Astrocyte (in vitro differentiated cells and primary cell): ENCODE measurements around the gene CENPU. TPM values are rescaled to one million over a fixed set of nuclear protein-coding genes. Genes with fewer than 3 reads are reported as not detected.

ENCODE experiments used
- DNase-seq: peaks from one replicate; pipeline ENCODE4 v3.0.0-alpha.2; 2010; ENCODE audit warnings: low read depth
- FAIRE-seq: peaks from 2 replicates; lab custom pipeline; 2011; peaks lifted over from hg19 to GRCh38; lab: Jason Lieb, UNC
- H2AFZ ChIP-seq: 2 replicates; pipeline ENCODE4 v1.6.0; 2012; ENCODE audit warnings: low read depth, low read length, inconsistent platforms
- H3K27ac ChIP-seq: 2 replicates; pipeline ENCODE4 v1.5.1; 2011; ENCODE audit warnings: low read depth, low read length, inconsistent platforms
- H3K27me3 ChIP-seq: 2 replicates; pipeline ENCODE4 v1.6.0; 2011; ENCODE audit warnings: low read length, inconsistent platforms; ENCODE audit not compliant: insufficient read depth
- H3K36me3 ChIP-seq: 2 replicates; pipeline ENCODE4 v1.5.1; 2011; ENCODE audit warnings: low read length, inconsistent platforms; ENCODE audit not compliant: insufficient read depth
- H3K4me1 ChIP-seq: 2 replicates; pipeline ENCODE4 v1.5.1; 2011; ENCODE audit warnings: low read length, inconsistent platforms; ENCODE audit not compliant: insufficient read depth
- H3K4me2 ChIP-seq: 2 replicates; pipeline ENCODE4 v1.6.0; 2012; ENCODE audit warnings: low read length, inconsistent platforms
- H3K4me3 ChIP-seq: 2 replicates; pipeline ENCODE4 v1.5.1; 2011; ENCODE audit warnings: low read depth, mild to moderate bottlenecking, low read length, inconsistent platforms; ENCODE audit not compliant: insufficient read depth
- H3K79me2 ChIP-seq: 2 replicates; pipeline ENCODE4 v1.6.0; 2012; ENCODE audit warnings: mild to moderate bottlenecking, low read length, inconsistent platforms; ENCODE audit not compliant: insufficient read depth
- H3K9ac ChIP-seq: 2 replicates; pipeline ENCODE4 v1.6.0; 2012; ENCODE audit warnings: mild to moderate bottlenecking, low read length, inconsistent platforms
- H3K9me3 ChIP-seq: 2 replicates; pipeline ENCODE4 v1.5.1; 2012; ENCODE audit warnings: low read depth, mild to moderate bottlenecking, low read length, inconsistent platforms; ENCODE audit not compliant: insufficient read depth
- H4K20me1 ChIP-seq: 2 replicates; pipeline ENCODE4 v1.6.0; 2012; ENCODE audit warnings: low read length, inconsistent platforms; ENCODE audit not compliant: insufficient read depth
- H3K27ac Mint-ChIP-seq: one replicate; pipeline ENCODE4 v1.8.0; 2021; ENCODE audit warnings: mild to moderate bottlenecking, mixed read lengths; ENCODE audit not compliant: unreplicated experiment
- H3K27me3 Mint-ChIP-seq: one replicate; pipeline ENCODE4 v1.8.0; 2021; ENCODE audit warnings: low read depth, mixed read lengths; ENCODE audit not compliant: unreplicated experiment
- H3K36me3 Mint-ChIP-seq: one replicate; pipeline ENCODE4 v1.8.0; 2021; ENCODE audit warnings: low read depth, mixed read lengths; ENCODE audit not compliant: unreplicated experiment
- H3K4me1 Mint-ChIP-seq: one replicate; pipeline ENCODE4 v1.8.0; 2021; ENCODE audit warnings: low read depth, mixed read lengths; ENCODE audit not compliant: unreplicated experiment
- H3K4me3 Mint-ChIP-seq: one replicate; pipeline ENCODE4 v1.8.0; 2021; ENCODE audit warnings: mild to moderate bottlenecking, moderate library complexity, mixed read lengths; ENCODE audit not compliant: unreplicated experiment
- H3K9me3 Mint-ChIP-seq: one replicate; pipeline ENCODE4 v1.8.0; 2021; ENCODE audit warnings: mild to moderate bottlenecking, mixed read lengths; ENCODE audit not compliant: unreplicated experiment
- EZH2 ChIP-seq: IDR thresholded peaks from 2 replicates; pipeline ENCODE4 v1.6.1; 2012; ENCODE audit warnings: mild to moderate bottlenecking, low read length, inconsistent platforms; ENCODE audit not compliant: insufficient read depth
- total RNA-seq: library from RNA; stranded (reverse); gene quantifications from 2 replicates; pipeline ENCODE4 v1.2.1, GENCODE V29; 2021
- TF ChIP-seq, protein P1 (sequence below): IDR thresholded peaks from 2 replicates; pipeline ENCODE4 v1.5.1; 2011; ENCODE audit warnings: low read depth, mild to moderate bottlenecking, inconsistent platforms, low read length, moderate library complexity; ENCODE audit not compliant: insufficient read depth

Gene CENPU
- total RNA-seq, 1 donor from 2014 or later = 6.0 TPM

DNA sequence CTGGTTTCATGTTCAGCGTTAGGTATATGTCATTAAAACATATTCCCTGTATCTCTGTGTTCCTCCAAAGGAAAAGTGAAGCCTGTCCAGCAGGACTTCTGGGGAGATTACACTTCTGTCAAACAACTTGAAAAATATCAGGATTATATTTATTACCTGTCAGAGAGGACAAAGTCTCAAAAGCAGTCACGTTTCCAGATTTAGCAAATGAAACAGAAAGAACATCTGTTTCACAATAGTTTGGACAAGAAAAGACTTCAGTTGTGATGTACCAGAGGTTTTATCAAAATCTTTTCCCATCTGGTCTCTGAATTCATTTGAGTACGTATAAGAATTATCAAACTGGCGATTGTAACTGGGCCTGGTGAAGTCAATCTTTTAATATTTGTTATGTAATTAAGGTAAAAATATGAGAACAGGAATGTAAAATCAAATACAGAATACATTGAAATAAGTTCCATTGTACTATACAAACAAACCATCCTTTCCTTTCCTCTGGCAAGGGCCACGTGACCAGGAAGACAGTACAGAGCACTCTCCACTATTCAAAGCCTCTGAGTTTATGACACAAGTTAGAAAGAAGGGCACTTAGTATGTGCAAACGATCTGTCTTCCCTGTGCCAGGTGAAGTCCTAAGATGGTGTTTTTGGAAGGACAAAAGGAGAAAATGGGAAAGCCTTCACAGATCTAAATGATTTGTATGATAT is 87.8 kb downstream of the CENPU start:
- DNase-seq = no peak
- H3K9me3 ChIP-seq = no peaks in the 10 kb centered on the region
- H2AFZ ChIP-seq = no peak overlapping the region
- H3K27ac ChIP-seq = peak overlapping the region; percentile 15
- H3K27ac Mint-ChIP-seq = no peak overlapping the region
- H3K27me3 Mint-ChIP-seq = no peaks in the 10 kb centered on the region
- H3K4me3 Mint-ChIP-seq = peak overlapping the region; percentile 91
- H3K4me1 Mint-ChIP-seq = peaks cover 24% of the 10 kb centered on the region
- TF ChIP-seq, protein P1, sequence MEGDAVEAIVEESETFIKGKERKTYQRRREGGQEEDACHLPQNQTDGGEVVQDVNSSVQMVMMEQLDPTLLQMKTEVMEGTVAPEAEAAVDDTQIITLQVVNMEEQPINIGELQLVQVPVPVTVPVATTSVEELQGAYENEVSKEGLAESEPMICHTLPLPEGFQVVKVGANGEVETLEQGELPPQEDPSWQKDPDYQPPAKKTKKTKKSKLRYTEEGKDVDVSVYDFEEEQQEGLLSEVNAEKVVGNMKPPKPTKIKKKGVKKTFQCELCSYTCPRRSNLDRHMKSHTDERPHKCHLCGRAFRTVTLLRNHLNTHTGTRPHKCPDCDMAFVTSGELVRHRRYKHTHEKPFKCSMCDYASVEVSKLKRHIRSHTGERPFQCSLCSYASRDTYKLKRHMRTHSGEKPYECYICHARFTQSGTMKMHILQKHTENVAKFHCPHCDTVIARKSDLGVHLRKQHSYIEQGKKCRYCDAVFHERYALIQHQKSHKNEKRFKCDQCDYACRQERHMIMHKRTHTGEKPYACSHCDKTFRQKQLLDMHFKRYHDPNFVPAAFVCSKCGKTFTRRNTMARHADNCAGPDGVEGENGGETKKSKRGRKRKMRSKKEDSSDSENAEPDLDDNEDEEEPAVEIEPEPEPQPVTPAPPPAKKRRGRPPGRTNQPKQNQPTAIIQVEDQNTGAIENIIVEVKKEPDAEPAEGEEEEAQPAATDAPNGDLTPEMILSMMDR = no peak
- no peak for TF ChIP-seq EZH2
- peak overlapping the region; percentile 98 for H3K4me2 ChIP-seq
- no peak overlapping the region for H3K4me3 ChIP-seq
- H3K27me3 ChIP-seq = no peaks in the 10 kb centered on the region
- H3K79me2 ChIP-seq = peaks cover 83% of the 10 kb centered on the region
- H3K9ac ChIP-seq = peak overlapping the region; percentile 32
- peaks cover 34% of the 10 kb centered on the region for H3K4me1 ChIP-seq
- H4K20me1 ChIP-seq = peaks cover 32% of the 10 kb centered on the region
- H3K9me3 Mint-ChIP-seq = no peaks in the 10 kb centered on the region
- no peak for FAIRE-seq
- H3K36me3 Mint-ChIP-seq = peaks cover 5% of the 10 kb centered on the region
- H3K36me3 ChIP-seq = peaks cover 9% of the 10 kb centered on the region

DNA sequence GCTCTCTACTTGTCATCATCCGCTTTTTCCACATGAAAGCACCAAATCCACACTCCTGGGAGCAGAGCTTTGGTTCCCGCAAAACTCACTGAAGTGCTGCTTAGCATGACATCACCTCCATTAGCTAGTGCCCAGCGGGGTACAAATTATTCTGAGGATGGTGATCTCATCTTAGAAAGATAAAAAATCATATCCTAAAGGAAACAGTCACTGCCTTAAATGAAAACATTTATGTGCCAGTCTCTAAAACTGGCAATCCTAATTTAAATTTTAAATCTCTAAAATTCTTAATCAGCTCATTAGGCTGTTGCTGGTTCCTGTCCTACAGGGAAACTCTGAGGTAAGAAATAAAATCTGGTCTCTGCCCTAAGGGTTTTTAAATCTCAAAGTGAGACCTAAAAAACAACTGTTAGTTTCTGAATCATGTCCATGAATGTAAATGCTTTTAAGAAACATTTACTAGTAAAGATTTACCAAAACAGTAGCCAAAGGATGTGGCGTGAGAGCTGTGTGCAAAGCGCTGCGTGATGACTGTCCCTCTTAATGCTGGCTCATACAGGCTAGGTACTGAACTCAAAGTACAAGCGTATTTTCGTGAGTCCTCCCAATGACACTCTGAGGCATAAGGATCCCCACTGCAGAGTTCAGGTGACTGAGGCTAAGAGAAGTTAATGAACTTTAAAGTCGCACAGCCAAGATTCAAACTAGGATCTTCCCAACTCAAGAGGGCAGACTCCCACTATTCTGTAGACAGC is 89.2 kb downstream of the CENPU start:
- peaks cover 21% of the 10 kb centered on the region for H3K4me1 Mint-ChIP-seq

More for the DNA sequence above, 89.2 kb downstream of the CENPU start:
- H3K36me3 Mint-ChIP-seq = peaks cover 7% of the 10 kb centered on the region
- peak overlapping the region; percentile 2 for H3K4me3 ChIP-seq
- no peaks in the 10 kb centered on the region for H3K27me3 Mint-ChIP-seq
- H2AFZ ChIP-seq = no peak overlapping the region
- H3K27ac ChIP-seq = peak overlapping the region; percentile 95
- H3K36me3 ChIP-seq = peaks cover 14% of the 10 kb centered on the region
- H3K79me2 ChIP-seq = peaks cover 85% of the 10 kb centered on the region
- peak; percentile 39 for DNase-seq
- H4K20me1 ChIP-seq = peaks cover 38% of the 10 kb centered on the region
- TF ChIP-seq, protein P1 = no peak
- TF ChIP-seq EZH2 = no peak
- peak; percentile 26 for FAIRE-seq
- no peaks in the 10 kb centered on the region for H3K9me3 ChIP-seq
- no peaks in the 10 kb centered on the region for H3K9me3 Mint-ChIP-seq
- H3K27ac Mint-ChIP-seq = peak overlapping the region; percentile 71
- H3K4me2 ChIP-seq = peak overlapping the region; percentile 68
- H3K9ac ChIP-seq = peak overlapping the region; percentile 82
- H3K4me1 ChIP-seq = peaks cover 26% of the 10 kb centered on the region
- no peak overlapping the region for H3K4me3 Mint-ChIP-seq
- no peaks in the 10 kb centered on the region for H3K27me3 ChIP-seq

Other genes with a start within 250 kb of the CENPU start
- gene CASP3, start 84.6 kb downstream of the CENPU start, total RNA-seq = 40.0 and 44.8 TPM in 2 replicates
- 6.5 and 7.8 TPM in 2 replicates for gene PRIMPOL, start 84.4 kb downstream of the CENPU start, total RNA-seq
- 7.0 and 8.0 TPM in 2 replicates for gene ACSL1, start 91.9 kb upstream of the CENPU start, total RNA-seq